ENCODE results near the gene RAB7B. TPM values are rescaled to one million over a fixed set of nuclear protein-coding genes. Genes with fewer than 3 reads are reported as not detected.

The RAB7B gene
- total and polyA plus RNA-seq, 4 donors, result 1.7 to 11.4 (median 5.2) TPM

DNA sequence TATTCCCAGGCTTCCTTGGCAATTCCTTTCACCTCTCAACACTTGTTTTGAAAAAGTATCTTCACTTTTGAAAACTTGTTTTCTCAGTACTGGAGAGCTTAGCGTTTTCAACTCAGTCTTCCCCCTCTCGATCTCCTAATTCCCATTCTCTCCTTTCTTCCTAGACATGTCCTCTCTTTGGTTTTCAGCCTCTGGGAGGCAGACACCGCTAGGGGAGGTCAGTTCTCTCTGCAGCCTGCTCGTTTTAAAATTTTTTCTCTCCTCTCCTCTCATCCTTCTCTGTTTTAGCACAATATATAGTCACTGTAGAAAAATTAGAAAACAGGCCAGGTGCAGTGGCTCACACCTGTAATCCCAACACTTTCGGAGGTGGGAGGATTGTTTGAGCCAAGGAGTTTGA lies 37.1 kb upstream of the RAB7B start:
- Histone ChIP-seq H3K27me3 (ENCODE audit: control insufficient read depth in 1 of 2, insufficient read depth in 2 of 2, low read length in 1 of 2) (no peaks in the 10 kb centered on the region), H3K4me3 (ENCODE audit: low read length in 2 of 2) (no peak overlapping the region), H3K36me3 (ENCODE audit: control insufficient read depth in 1 of 2, insufficient read depth in 2 of 2, low read length in 1 of 2) (no peaks in the 10 kb centered on the region), H3K4me1 (ENCODE audit: control insufficient read depth in 1 of 2, insufficient read depth in 2 of 2, low read length in 2 of 2) (no peaks in the 10 kb centered on the region), H3K27ac (ENCODE audit: low read depth in 1 of 2, low read length in 2 of 2) (no peak overlapping the region), H3K9me3 (ENCODE audit: control insufficient read depth, low read length) (no peaks in the 10 kb centered on the region)
- 64 to 77% methylated on average over 5 of the region's 5 CpGs for WGBS, 2 donors
- intact Hi-C loops (cut with DNase I), result no loop called here
- DNase-seq, result no peak
- ATAC-seq (ENCODE audit: low FRiP score), result no peak

- DNase-seq (no peak), ATAC-seq (ENCODE audit: low FRiP score) (no peak)
- H3K27me3 ChIP-seq (ENCODE audit: control insufficient read depth in 1 of 2, insufficient read depth in 2 of 2, low read length in 1 of 2), result no peaks in the 10 kb centered on the region
- 46 to 50% methylated on average over 7 of the region's 7 CpGs for WGBS, 2 donors
- no peaks in the 10 kb centered on the region for H3K36me3 ChIP-seq (ENCODE audit: control insufficient read depth in 1 of 2, insufficient read depth in 2 of 2, low read length in 1 of 2)
- no peaks in the 10 kb centered on the region for H3K9me3 ChIP-seq (ENCODE audit: control insufficient read depth, low read length)
- no peaks in the 10 kb centered on the region for H3K4me1 ChIP-seq (ENCODE audit: control insufficient read depth in 1 of 2, insufficient read depth in 2 of 2, low read length in 2 of 2)
- no peak overlapping the region for H3K4me3 ChIP-seq (ENCODE audit: low read length in 2 of 2)
- H3K27ac ChIP-seq (ENCODE audit: low read depth in 1 of 2, low read length in 2 of 2), result no peak overlapping the region
- intact Hi-C loops (cut with DNase I), result no loop called here
Measured at GRCh38 chr1:206039046-206039973, 36.1 kb upstream of the RAB7B start.

DNA sequence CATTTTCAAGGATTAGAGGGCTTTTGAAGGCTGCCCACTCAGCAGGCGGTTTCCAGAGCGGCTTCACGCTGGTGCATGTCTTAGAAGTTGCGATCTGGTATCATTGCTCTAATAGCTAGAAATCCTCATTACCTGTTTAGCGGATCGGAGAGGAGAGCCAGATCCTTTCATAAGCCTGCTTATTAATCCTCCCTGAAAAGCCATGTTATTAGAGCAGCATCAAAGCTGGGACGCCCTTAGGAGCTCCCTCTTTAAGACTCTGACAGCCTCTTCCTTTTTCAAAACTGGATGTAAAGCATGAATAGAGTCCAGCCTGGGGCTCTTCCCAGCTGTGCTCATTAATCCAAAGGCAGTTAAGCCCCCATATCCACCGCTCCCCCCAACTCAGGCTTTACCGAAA lies 34.4 kb upstream of the RAB7B start:
- no peaks in the 10 kb centered on the region for H3K27me3 ChIP-seq (ENCODE audit: control insufficient read depth in 1 of 2, insufficient read depth in 2 of 2, low read length in 1 of 2)
- ATAC-seq (ENCODE audit: low FRiP score) (no peak), DNase-seq (no peak)
- H3K4me1 ChIP-seq (ENCODE audit: control insufficient read depth in 1 of 2, insufficient read depth in 2 of 2, low read length in 2 of 2), result no peaks in the 10 kb centered on the region
- no peak overlapping the region for H3K27ac ChIP-seq (ENCODE audit: low read depth in 1 of 2, low read length in 2 of 2)
- intact Hi-C loops (cut with DNase I), result no loop called here
- H3K9me3 ChIP-seq (ENCODE audit: control insufficient read depth, low read length), result peaks cover 2% of the 10 kb centered on the region
- H3K4me3 ChIP-seq (ENCODE audit: low read length in 2 of 2), result no peak overlapping the region
- no peaks in the 10 kb centered on the region for H3K36me3 ChIP-seq (ENCODE audit: control insufficient read depth in 1 of 2, insufficient read depth in 2 of 2, low read length in 1 of 2)
- WGBS, 2 donors, result 95 to 96% methylated on average over 9 of the region's 9 CpGs

- no peak overlapping the region for H3K27ac ChIP-seq (ENCODE audit: low read depth in 1 of 2, low read length in 2 of 2)
- no peak overlapping the region for H3K4me3 ChIP-seq (ENCODE audit: low read length in 2 of 2)
- H3K36me3 ChIP-seq (ENCODE audit: control insufficient read depth in 1 of 2, insufficient read depth in 2 of 2, low read length in 1 of 2), result no peaks in the 10 kb centered on the region
- H3K27me3 ChIP-seq (ENCODE audit: control insufficient read depth in 1 of 2, insufficient read depth in 2 of 2, low read length in 1 of 2), result no peaks in the 10 kb centered on the region
- intact Hi-C loops (cut with DNase I), result no loop called here
- peaks cover 2% of the 10 kb centered on the region for H3K9me3 ChIP-seq (ENCODE audit: control insufficient read depth, low read length)
- no peaks in the 10 kb centered on the region for H3K4me1 ChIP-seq (ENCODE audit: control insufficient read depth in 1 of 2, insufficient read depth in 2 of 2, low read length in 2 of 2)
- DNase-seq (no peak), ATAC-seq (ENCODE audit: low FRiP score) (no peak)
- 4 to 6% methylated on average over 2 of the region's 2 CpGs for WGBS, 2 donors
Measured at GRCh38 chr1:206036663-206037455, 33.7 kb upstream of the RAB7B start.

DNA sequence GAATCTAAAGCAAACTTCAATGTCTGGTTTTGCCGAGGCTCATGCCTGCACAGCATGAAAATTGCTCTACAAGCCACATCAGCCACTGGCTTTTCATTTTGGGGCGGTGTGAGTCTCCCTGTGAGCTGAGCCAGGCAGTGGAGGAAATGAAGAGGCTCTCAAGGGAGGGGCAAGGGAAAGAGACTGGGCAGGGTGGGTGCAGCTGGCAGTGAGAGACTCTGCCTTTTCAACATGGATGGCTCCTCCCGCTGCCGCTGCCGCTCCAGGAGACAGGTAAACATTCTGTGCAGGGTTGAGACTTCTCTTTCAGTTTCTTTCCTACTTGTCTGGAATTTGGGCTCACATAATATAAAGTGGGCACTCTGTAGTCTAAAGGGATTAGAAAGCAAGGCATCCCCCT lies 31.8 kb upstream of the RAB7B start:
- H3K27me3 ChIP-seq (ENCODE audit: control insufficient read depth in 1 of 2, insufficient read depth in 2 of 2, low read length in 1 of 2), result no peaks in the 10 kb centered on the region
- peaks cover 2% of the 10 kb centered on the region for H3K9me3 ChIP-seq (ENCODE audit: control insufficient read depth, low read length)
- H3K36me3 ChIP-seq (ENCODE audit: control insufficient read depth in 1 of 2, insufficient read depth in 2 of 2, low read length in 1 of 2), result no peaks in the 10 kb centered on the region
- ATAC-seq (ENCODE audit: low FRiP score), result no peak
- H3K27ac ChIP-seq (ENCODE audit: low read depth in 1 of 2, low read length in 2 of 2), result no peak overlapping the region
- no peaks in the 10 kb centered on the region for H3K4me1 ChIP-seq (ENCODE audit: control insufficient read depth in 1 of 2, insufficient read depth in 2 of 2, low read length in 2 of 2)
- DNase-seq, result no peak
- intact Hi-C loops (cut with DNase I), result no loop called here
- no peak overlapping the region for H3K4me3 ChIP-seq (ENCODE audit: low read length in 2 of 2)
- 73 to 74% methylated on average over 5 of the region's 5 CpGs for WGBS, 2 donors

GRCh38 chr1:206032380-206033140 lies 29.4 kb upstream of the RAB7B start:
- intact Hi-C loops (cut with DNase I), result loop anchor here in 1 of 2 donors (2.0 kb wide), 1 partner anchor 74 kb away; no protein-coding TSS in a partner anchor
- WGBS, 2 donors, result 37 to 39% methylated on average over 5 of the region's 5 CpGs
- ATAC-seq (ENCODE audit: low FRiP score), result no peak

GRCh38 chr1:206030714-206031113 lies 27.5 kb upstream of the RAB7B start:
- no peaks in the 10 kb centered on the region for H3K36me3 ChIP-seq (ENCODE audit: control insufficient read depth in 1 of 2, insufficient read depth in 2 of 2, low read length in 1 of 2)
- intact Hi-C loops (cut with DNase I), result no loop called here
- H3K9me3 ChIP-seq (ENCODE audit: control insufficient read depth, low read length), result peaks cover 2% of the 10 kb centered on the region
- peaks cover 0 to 3% of the 10 kb centered on the region in 2 donors for H3K27me3 ChIP-seq (ENCODE audit: control insufficient read depth in 1 of 2, insufficient read depth in 2 of 2, low read length in 1 of 2)
- no peaks in the 10 kb centered on the region for H3K4me1 ChIP-seq (ENCODE audit: control insufficient read depth in 1 of 2, insufficient read depth in 2 of 2, low read length in 2 of 2)
- ATAC-seq (ENCODE audit: low FRiP score) (peak; percentile 67), DNase-seq (peak in 1 of 2 donors; percentile 71)
- WGBS, 2 donors, result 20% methylated on average over 4 of the region's 4 CpGs
- no peak overlapping the region for H3K4me3 ChIP-seq (ENCODE audit: low read length in 2 of 2)
- H3K27ac ChIP-seq (ENCODE audit: low read depth in 1 of 2, low read length in 2 of 2), result no peak overlapping the region

More at GRCh38 chr1:206032380-206033140, 29.4 kb upstream of the RAB7B start:
- no peaks in the 10 kb centered on the region for H3K36me3 ChIP-seq (ENCODE audit: control insufficient read depth in 1 of 2, insufficient read depth in 2 of 2, low read length in 1 of 2)
- H3K4me1 ChIP-seq (ENCODE audit: control insufficient read depth in 1 of 2, insufficient read depth in 2 of 2, low read length in 2 of 2), result no peaks in the 10 kb centered on the region
- peaks cover 2% of the 10 kb centered on the region for H3K9me3 ChIP-seq (ENCODE audit: control insufficient read depth, low read length)
- no peak overlapping the region for H3K4me3 ChIP-seq (ENCODE audit: low read length in 2 of 2)
- no peak overlapping the region for H3K27ac ChIP-seq (ENCODE audit: low read depth in 1 of 2, low read length in 2 of 2)
- H3K27me3 ChIP-seq (ENCODE audit: control insufficient read depth in 1 of 2, insufficient read depth in 2 of 2, low read length in 1 of 2), result peaks cover 0 to 3% of the 10 kb centered on the region in 2 donors
- DNase-seq, result no peak

DNA sequence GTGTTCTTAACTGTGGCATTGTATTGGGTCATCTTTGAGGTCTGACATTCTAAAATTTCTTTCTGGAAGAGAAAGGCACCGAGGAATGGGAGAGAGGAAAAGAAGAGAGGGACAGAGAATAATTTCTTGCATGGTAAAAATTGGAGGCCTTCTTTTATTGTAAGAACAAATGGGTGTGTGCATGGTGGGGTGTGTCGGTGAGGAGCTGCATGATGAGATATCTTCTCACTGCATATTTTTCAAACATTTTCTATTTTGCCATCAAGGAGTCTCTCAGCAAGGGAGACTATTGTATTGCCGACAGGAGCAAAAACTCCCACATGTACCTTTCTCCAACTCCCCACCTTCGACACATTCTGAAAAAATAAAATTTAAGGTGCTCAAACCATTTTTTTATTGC lies 27.0 kb upstream of the RAB7B start:
- no peak for DNase-seq
- Histone ChIP-seq H3K36me3 (ENCODE audit: control insufficient read depth in 1 of 2, insufficient read depth in 2 of 2, low read length in 1 of 2) (no peaks in the 10 kb centered on the region), H3K9me3 (ENCODE audit: control insufficient read depth, low read length) (peaks cover 2% of the 10 kb centered on the region), H3K4me3 (ENCODE audit: low read length in 2 of 2) (no peak overlapping the region), H3K4me1 (ENCODE audit: control insufficient read depth in 1 of 2, insufficient read depth in 2 of 2, low read length in 2 of 2) (no peaks in the 10 kb centered on the region), H3K27me3 (ENCODE audit: control insufficient read depth in 1 of 2, insufficient read depth in 2 of 2, low read length in 1 of 2) (peaks cover 0 to 3% of the 10 kb centered on the region in 2 donors), H3K27ac (ENCODE audit: low read depth in 1 of 2, low read length in 2 of 2) (no peak overlapping the region)
- no peak for ATAC-seq (ENCODE audit: low FRiP score)
- 80 to 81% methylated on average over 4 of the region's 4 CpGs for WGBS, 2 donors
- intact Hi-C loops (cut with DNase I), result no loop called here
